SK-N-SH (cell line): ENCODE measurements around the gene CHST11.

Experiments
- EP300 ChIP-seq, 2 experiments: IDR thresholded peaks; 2 replicates each; pipeline versions ENCODE4 v1.4.0 to v1.6.1; 2012; ENCODE audit warnings: borderline replicate concordance in 1 of 2, low read depth in 1 of 2, low read length in 1 of 2
- EZH2phosphoT487 ChIP-seq: fragments of 200-600 bp; sonication (generic); IDR thresholded peaks from 2 replicates; pipeline ENCODE4 v1.6.1; 2017; ENCODE audit warnings: low read depth, mixed run types, mild to moderate bottlenecking, antibody characterized with exemption, moderate library complexity, borderline replicate concordance
- GABPA ChIP-seq: IDR thresholded peaks from 2 replicates; pipeline ENCODE4 v1.4.0; 2012; ENCODE audit warnings: low read depth, mild to moderate bottlenecking
- NRF1 ChIP-seq: IDR thresholded peaks from 2 replicates; pipeline ENCODE4 v1.6.1; 2012; ENCODE audit warnings: low read depth, mild to moderate bottlenecking, low read length
- POLR2AphosphoS5 ChIP-seq: IDR thresholded peaks from 2 replicates; pipeline ENCODE4 v1.6.1; 2012; ENCODE audit warnings: low read depth, low read length
- RXRA ChIP-seq: IDR thresholded peaks from 2 replicates; pipeline ENCODE4 v1.4.0; 2012; ENCODE audit warnings: low read depth, mild to moderate bottlenecking, borderline replicate concordance
- SIN3A ChIP-seq: IDR thresholded peaks from 2 replicates; pipeline ENCODE4 v1.6.1; 2012; ENCODE audit warnings: low read depth, mild to moderate bottlenecking, low read length, moderate library complexity, borderline replicate concordance
- YY1 ChIP-seq: IDR thresholded peaks from 2 replicates; pipeline ENCODE4 v1.4.0; 2012; ENCODE audit warnings: low read depth, mild to moderate bottlenecking
- TF ChIP-seq, protein P1 (sequence below): fragments of 200-600 bp; sonication (generic); IDR thresholded peaks from 2 replicates; pipeline ENCODE4 v1.6.1; 2017; ENCODE audit warnings: antibody characterized with exemption, mild to moderate bottlenecking, moderate library complexity
- TF ChIP-seq, protein P2 (sequence below): IDR thresholded peaks from 2 replicates; pipeline ENCODE4 v1.6.1; 2012; ENCODE audit warnings: mild to moderate bottlenecking, low read depth, low read length, moderate library complexity
- TF ChIP-seq, protein P3 (sequence below): fragments of 150-350 bp; IDR thresholded peaks from 2 replicates; pipeline ENCODE4 v1.6.1; 2016; ENCODE audit warnings: mild to moderate bottlenecking, low read depth, low read length

- TF ChIP-seq, protein P1, sequence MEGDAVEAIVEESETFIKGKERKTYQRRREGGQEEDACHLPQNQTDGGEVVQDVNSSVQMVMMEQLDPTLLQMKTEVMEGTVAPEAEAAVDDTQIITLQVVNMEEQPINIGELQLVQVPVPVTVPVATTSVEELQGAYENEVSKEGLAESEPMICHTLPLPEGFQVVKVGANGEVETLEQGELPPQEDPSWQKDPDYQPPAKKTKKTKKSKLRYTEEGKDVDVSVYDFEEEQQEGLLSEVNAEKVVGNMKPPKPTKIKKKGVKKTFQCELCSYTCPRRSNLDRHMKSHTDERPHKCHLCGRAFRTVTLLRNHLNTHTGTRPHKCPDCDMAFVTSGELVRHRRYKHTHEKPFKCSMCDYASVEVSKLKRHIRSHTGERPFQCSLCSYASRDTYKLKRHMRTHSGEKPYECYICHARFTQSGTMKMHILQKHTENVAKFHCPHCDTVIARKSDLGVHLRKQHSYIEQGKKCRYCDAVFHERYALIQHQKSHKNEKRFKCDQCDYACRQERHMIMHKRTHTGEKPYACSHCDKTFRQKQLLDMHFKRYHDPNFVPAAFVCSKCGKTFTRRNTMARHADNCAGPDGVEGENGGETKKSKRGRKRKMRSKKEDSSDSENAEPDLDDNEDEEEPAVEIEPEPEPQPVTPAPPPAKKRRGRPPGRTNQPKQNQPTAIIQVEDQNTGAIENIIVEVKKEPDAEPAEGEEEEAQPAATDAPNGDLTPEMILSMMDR: no peak
- TF ChIP-seq YY1 (no peak), RXRA (no peak), GABPA (no peak), NRF1 (no peak), EZH2phosphoT487 (no peak), EP300 (IDR thresholded peaks at IDR 0.05; ENCODE audit: borderline replicate concordance in 1 of 2, low read depth in 1 of 2, low read length in 1 of 2) (no peak), POLR2AphosphoS5 (no peak), SIN3A (no peak)
- TF ChIP-seq, protein P2, sequence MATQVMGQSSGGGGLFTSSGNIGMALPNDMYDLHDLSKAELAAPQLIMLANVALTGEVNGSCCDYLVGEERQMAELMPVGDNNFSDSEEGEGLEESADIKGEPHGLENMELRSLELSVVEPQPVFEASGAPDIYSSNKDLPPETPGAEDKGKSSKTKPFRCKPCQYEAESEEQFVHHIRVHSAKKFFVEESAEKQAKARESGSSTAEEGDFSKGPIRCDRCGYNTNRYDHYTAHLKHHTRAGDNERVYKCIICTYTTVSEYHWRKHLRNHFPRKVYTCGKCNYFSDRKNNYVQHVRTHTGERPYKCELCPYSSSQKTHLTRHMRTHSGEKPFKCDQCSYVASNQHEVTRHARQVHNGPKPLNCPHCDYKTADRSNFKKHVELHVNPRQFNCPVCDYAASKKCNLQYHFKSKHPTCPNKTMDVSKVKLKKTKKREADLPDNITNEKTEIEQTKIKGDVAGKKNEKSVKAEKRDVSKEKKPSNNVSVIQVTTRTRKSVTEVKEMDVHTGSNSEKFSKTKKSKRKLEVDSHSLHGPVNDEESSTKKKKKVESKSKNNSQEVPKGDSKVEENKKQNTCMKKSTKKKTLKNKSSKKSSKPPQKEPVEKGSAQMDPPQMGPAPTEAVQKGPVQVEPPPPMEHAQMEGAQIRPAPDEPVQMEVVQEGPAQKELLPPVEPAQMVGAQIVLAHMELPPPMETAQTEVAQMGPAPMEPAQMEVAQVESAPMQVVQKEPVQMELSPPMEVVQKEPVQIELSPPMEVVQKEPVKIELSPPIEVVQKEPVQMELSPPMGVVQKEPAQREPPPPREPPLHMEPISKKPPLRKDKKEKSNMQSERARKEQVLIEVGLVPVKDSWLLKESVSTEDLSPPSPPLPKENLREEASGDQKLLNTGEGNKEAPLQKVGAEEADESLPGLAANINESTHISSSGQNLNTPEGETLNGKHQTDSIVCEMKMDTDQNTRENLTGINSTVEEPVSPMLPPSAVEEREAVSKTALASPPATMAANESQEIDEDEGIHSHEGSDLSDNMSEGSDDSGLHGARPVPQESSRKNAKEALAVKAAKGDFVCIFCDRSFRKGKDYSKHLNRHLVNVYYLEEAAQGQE: no peak
- TF ChIP-seq, protein P3, sequence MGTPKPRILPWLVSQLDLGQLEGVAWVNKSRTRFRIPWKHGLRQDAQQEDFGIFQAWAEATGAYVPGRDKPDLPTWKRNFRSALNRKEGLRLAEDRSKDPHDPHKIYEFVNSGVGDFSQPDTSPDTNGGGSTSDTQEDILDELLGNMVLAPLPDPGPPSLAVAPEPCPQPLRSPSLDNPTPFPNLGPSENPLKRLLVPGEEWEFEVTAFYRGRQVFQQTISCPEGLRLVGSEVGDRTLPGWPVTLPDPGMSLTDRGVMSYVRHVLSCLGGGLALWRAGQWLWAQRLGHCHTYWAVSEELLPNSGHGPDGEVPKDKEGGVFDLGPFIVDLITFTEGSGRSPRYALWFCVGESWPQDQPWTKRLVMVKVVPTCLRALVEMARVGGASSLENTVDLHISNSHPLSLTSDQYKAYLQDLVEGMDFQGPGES: no peak
These were observed 198.2 kb downstream of the CHST11 start for GRCh38 chr12:104654665-104655609.
